Subcutaneous adipose tissue (tissue), 4 donors: ENCODE data around the gene COBL. TPM values are rescaled to one million over a fixed set of nuclear protein-coding genes. Genes with fewer than 3 reads are reported as not detected.

Experiments used
- total RNA-seq, 4 donors: library from RNA; depleted of rRNA; stranded (reverse); fragments of >200 nt; gene quantifications; one replicate each; pipeline ENCODE4 v1.1.0, GENCODE V29; 2016
- TF ChIP-seq, protein P1 (sequence below): fragments of 450-650 bp; IDR thresholded peaks from one replicate; pipeline ENCODE4 v1.5.1; 2016; ENCODE audit warnings: low read depth, mild to moderate bottlenecking, control low read depth, antibody characterized with exemption, moderate library complexity

COBL gene
- total RNA-seq, 4 donors from 2014 or later = 0.51 to 1.8 (median 0.93) TPM

DNA sequence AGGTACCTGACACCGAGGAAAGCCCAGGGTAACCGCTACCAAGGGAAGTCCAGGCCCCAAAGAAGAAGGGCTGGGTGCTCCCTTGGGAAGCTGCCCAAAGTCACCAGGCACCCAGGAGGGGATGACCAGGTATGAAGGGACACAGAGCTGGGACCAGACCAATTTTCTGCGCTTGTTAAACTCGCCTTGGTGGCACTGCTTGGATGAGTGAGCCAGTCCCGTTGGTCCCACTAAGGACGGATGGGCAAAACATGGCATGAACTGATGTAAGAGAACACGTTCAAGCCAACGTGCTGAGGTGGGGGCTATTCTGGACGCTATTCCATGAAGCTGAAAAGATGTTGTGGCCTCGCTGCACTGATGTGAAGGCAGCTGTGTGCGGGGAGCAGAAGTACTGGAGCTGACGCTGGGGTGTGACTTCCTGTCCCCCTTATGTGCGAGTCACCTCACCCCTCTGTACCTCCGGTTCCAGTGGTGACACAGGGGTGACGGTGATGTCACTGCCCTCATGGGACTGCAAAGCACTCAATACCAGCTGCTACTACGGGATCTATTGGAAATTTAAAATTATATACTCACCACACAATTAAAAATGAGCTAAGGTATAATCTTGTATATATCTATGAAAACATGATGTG, 73.6 kb downstream of the COBL start:
- TF ChIP-seq, protein P1, sequence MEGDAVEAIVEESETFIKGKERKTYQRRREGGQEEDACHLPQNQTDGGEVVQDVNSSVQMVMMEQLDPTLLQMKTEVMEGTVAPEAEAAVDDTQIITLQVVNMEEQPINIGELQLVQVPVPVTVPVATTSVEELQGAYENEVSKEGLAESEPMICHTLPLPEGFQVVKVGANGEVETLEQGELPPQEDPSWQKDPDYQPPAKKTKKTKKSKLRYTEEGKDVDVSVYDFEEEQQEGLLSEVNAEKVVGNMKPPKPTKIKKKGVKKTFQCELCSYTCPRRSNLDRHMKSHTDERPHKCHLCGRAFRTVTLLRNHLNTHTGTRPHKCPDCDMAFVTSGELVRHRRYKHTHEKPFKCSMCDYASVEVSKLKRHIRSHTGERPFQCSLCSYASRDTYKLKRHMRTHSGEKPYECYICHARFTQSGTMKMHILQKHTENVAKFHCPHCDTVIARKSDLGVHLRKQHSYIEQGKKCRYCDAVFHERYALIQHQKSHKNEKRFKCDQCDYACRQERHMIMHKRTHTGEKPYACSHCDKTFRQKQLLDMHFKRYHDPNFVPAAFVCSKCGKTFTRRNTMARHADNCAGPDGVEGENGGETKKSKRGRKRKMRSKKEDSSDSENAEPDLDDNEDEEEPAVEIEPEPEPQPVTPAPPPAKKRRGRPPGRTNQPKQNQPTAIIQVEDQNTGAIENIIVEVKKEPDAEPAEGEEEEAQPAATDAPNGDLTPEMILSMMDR = no peak

DNA sequence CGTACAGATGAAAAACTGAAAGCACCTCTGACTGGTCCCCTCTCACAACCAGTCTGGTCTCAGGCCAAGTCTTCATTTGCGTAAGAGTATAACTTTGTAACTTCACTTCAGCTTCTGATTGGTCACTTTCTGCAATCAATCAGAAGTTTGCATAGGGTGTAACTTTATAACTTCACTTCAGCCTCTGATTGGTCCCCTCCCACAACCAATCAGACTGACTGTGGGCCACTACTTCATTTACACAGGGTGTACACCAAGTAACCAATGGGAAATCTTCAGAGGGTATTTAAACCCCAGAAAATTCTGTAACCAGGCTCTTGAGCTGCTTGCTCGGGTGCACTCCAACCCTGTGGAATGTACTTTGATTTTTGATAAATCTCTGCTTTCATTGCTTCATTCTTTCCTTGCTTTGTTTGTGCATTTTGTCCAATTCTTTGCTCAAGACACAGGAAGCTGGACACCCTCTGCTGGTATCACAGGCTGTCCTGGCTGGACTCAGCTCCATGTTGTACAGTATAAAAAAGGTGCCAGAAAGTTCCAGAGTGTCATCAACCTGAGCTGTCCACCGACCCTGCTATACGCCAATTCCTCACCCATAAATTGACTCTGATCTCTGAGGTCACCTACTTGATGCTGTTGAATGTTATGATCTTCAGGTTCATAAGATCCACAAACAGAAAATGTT, 74.5 kb downstream of the COBL start:
- TF ChIP-seq, protein P1 = no peak

DNA sequence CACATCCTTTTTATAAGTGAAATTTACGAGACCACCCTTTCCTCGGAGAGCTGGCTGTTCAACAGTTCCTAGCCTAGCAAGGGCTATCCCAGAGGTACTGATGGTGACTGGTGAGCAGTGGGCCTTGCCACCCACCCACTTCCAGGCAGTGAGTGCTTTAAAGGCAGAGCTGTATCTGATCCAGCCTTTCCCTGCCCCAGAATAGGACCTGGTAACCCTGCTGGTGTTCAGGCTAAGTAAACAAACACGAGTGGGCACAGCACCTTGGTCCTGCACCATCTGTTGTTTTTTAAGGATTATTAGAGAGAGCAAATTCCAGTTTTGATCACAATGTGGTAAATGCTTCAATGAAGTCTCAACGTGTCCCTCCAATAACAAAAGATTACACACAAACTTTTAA, 75.7 kb downstream of the COBL start:
- TF ChIP-seq, protein P1 = no peak

DNA sequence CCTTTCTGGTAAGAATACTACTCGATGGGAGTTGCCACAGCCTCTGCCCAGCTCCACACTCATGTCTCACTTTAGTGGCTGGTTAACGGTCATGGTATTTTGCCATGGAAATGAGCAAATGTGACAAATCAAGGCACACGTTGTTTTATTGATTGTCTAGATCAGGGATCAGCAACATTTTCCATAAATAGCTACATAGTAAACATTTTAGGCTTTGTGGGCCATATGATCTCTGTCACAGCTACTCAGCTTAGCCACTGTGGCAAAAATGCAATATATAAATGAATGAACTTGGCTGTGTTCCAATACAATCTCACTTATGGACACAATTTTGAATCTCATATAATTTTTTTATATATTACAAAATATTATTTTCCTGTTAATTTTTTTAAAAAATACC, 76.9 kb downstream of the COBL start:
- TF ChIP-seq, protein P1 = no peak

DNA sequence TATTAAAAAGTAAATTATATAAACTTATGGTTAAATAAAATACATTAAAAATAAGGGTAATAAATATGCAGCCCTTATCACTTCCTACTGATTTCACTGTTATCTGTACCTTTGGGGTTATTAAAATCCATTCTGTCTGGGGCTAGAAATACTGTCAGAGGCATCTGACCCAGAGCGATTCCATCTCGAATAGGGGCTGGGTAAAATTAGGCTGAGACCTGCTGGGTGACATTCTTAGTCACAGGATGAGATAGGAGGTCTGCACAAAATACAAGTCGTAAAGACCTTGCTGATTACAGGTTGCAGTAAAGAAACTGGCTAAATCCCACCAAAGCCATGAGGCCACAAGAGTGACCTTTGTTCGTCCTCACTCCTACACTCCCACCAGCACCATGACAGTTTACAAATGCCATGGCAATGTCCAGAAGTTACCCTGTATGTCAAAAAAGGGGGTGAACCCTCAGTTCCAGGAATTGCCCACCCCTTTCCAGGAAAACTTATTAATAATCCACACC, 77.6 kb downstream of the COBL start:
- TF ChIP-seq, protein P1 = no peak

DNA sequence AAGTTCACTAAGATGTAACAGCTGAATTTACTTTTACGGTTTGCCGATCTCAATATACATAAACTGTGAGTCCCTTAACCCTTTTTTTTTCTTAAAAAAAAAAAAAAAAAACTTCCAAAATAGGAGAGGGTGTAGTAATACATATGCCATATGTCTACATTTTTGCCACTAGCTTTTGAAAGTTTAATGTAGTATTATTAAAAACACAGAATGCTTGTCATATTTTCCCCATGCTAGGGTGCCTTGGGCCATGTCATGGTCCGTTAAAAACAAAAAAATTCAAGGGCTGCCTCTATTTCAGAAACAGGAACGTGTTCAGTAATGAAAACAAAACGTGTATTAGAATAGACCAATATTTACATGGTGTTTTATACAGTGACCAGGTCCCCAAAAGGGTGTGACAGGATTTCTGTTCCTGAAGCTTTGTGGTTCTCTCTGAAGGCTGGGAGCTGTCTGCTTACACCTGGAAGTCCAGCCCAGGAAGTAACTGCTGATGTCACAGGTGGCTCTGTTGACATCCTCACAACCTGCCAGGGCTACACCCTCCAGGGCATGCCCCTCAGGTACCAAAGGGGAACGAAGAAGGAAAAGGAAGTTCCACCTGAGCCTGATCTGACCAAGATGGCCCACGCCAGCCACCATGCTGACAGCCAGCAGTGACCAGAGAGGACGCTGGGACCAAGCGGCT, 79.0 kb downstream of the COBL start:
- TF ChIP-seq, protein P1 = no peak
